ENCODE measurements around the gene TMEM247.

Gene TMEM247

DNA sequence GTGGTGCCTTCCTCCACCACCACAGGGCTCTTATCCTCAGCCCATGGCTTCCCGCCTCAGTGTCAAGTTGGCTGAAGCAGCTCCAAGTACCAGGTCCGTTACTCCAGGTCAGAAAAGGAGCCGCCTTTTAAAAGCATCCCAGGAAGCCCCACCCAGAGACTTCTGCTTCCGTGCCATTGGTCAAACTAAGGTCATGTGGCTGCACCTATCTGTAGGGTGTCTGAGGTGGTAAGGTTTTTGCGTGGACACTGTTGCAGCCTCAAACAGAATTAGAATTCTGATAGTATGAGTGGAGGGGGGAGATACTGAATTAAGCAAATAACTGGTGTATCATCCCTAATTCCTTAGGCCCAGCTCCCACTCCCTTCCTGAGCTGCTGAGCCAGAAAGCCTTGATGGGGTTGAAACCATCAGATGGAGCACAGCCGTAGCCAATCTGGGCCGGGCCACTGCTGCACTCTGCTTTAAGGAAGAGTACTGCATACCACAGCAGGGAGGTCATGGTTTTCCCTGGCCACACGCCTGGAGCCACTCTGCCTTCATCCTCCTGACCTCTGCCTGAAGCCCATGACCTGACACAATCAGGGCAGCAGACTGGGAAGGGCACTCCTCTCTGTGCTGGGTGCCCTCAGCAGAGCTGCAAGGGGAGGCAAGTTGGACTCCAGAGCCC, 8.4 kb downstream of the TMEM247 start:
- no peak for DNase-seq (ENCODE audit: extremely low read depth in 1 of 2, low read depth in 1 of 2)

DNA sequence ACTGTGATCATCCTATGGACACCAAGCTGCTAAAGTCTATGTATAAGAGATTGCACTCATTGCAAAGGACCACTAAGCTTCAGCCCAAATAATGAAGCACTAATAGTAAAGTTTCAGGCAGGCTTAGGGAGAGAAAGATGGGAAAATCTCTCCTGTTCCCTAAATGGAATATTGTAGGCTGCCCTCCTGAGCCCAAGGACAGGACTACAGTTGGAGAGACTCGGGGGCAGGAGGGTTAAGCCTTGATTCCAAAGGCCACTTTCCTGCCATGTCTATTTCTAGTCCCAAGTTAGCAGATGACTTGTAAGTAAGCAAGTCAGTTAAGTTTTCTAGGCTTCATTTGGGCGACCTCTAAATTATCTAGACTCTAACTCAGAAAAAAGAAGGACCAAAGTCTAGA, 9.0 kb downstream of the TMEM247 start:
- no peak for DNase-seq (ENCODE audit: extremely low read depth in 1 of 2, low read depth in 1 of 2)

- DNase-seq (ENCODE audit: extremely low read depth in 1 of 2, low read depth in 1 of 2) = no peak
Observed at GRCh38 chr2:46489423-46490174, 10.2 kb downstream of the TMEM247 start.

DNA sequence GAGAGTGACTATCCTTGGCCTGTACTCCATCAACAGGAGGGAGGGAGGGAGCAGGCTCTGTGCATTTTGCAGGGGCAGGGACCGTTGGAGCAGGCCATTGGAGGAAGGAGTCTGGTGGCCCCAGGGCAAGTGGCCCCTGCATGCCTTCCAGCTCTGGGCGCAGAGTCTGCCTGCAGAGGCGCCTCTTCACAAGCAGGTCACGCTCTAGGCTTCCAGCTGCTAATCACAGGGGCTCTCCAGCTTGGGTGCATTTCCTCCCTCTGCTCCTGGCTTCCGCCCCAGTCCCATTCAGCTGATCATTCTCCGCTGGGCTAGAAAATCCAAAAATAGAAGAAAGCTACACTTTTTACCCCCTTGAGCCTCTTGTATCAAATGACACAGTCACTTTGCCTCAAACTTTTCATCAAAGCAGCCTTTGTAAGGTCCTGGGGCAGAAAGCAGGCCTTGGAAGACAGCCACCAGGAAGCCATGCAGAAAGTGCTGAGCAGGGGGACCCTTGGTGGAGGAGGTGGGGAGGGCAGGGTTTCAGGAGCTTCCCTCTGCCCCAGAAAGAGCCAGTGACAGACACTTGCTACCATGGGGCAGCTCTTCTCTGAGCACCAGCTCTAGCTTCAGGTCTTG, 11.3 kb downstream of the TMEM247 start:
- no peak for DNase-seq (ENCODE audit: extremely low read depth in 1 of 2, low read depth in 1 of 2)

GRCh38 chr2:46492301-46492700, 12.9 kb downstream of the TMEM247 start:
- no peak for DNase-seq (ENCODE audit: extremely low read depth in 1 of 2, low read depth in 1 of 2)

DNA sequence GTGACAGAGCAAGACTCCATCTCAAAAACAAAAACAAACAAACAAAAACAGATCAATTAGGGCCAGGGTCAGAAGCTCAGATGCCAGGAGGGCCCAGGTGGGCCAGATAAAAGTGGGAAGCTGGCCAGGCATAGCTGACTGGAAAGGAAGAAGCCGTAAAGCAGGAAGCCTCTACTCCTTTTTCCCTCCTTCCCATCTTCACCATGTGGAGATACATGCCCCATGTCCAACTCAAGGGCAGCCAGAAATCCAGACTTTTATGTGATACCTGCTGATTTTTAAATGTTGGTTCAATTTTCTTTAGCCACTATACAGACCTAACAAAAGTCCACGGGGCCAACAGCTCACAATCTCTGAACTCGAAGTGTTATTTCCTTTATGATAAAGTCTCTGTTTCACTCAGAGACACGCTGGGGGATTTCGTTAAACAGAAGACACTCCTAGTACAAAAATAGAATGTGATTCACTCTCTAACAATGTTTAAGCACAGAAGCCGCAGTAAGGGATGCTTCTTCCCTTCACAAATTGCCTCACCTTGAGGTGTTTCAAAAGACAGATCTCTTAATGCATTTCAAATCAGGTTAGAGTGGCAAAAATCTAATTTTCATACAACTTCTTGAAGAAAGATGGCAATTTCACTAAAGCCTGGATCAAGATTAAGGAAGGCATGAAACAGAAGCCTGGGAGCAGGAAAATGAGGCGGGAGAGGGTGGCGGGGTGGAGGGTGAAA, 14.0 kb downstream of the TMEM247 start:
- DNase-seq (ENCODE audit: extremely low read depth in 1 of 2, low read depth in 1 of 2) = no peak

DNA sequence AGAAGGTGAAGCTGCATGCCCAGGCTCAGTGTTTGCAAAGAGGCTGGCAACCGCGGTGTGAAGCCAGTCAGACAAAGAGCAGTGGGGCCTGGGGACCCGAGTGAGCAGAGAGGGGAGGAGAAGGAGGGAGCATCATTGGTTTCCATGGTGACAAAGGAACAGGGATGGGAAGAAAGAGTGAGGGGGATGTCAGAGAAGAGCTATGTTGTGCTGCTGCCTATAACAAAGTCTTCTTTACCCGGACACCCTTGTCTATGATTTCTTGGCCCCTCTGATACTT, 14.5 kb downstream of the TMEM247 start:
- DNase-seq (ENCODE audit: extremely low read depth in 1 of 2, low read depth in 1 of 2) = no peak

GRCh38 chr2:46494596-46494995, 15.2 kb downstream of the TMEM247 start:
- DNase-seq (ENCODE audit: extremely low read depth in 1 of 2, low read depth in 1 of 2) = no peak

GRCh38 chr2:46495231-46496030, 16.1 kb downstream of the TMEM247 start:
- DNase-seq (ENCODE audit: extremely low read depth in 1 of 2, low read depth in 1 of 2) = no peak

- no peak for DNase-seq (ENCODE audit: extremely low read depth in 1 of 2, low read depth in 1 of 2)
Observed at GRCh38 chr2:46497766-46498165, 18.4 kb downstream of the TMEM247 start.

GRCh38 chr2:46498681-46499080, 19.3 kb downstream of the TMEM247 start:
- DNase-seq (ENCODE audit: extremely low read depth in 1 of 2, low read depth in 1 of 2) = no peak

DNA sequence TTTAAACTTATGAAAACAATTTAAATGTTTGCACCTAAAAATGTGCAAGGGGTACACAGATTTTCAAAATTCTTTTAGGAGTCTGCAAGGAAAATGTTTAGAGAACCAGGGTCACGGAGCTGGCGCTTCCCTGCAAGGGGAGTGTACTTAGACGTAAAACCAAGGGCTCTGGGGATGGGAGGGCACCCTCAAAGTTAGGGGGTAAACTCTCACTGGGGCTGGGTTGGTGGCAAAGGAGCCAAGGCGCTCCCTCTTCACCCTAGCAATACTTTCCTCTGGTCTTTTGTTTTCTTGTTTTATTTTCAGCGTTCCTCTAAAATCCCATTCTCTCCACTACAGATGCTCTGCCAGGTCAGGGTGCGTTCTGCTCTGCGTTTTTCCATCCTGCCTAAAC, 20.0 kb downstream of the TMEM247 start:
- no peak for DNase-seq (ENCODE audit: extremely low read depth in 1 of 2, low read depth in 1 of 2)

DNA sequence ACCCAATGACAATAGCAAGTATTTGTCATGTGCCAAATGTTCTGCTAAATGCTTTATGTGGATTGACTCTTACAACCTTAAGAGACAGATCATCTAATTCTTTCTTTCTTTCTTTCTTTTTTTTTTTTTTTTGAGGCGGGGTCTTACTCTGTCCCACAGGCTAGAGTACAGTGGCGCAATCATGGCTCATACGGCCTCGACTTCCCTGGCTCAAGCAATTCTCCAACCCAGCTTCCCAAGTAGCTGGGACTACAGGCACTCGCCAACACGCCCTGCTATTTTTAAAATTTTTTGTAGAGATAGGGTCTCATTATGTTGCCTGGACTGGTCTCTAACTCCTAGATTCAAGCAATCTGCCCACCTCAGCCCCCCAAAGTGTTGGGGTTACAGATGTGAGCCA, 21.4 kb downstream of the TMEM247 start:
- no peak for DNase-seq (ENCODE audit: extremely low read depth in 1 of 2, low read depth in 1 of 2)

- DNase-seq (ENCODE audit: extremely low read depth in 1 of 2, low read depth in 1 of 2) = no peak
Observed at GRCh38 chr2:46502291-46502885, 23.0 kb downstream of the TMEM247 start.

GRCh38 chr2:46503686-46504085, 24.3 kb downstream of the TMEM247 start:
- DNase-seq (ENCODE audit: extremely low read depth in 1 of 2, low read depth in 1 of 2) = no peak

DNA sequence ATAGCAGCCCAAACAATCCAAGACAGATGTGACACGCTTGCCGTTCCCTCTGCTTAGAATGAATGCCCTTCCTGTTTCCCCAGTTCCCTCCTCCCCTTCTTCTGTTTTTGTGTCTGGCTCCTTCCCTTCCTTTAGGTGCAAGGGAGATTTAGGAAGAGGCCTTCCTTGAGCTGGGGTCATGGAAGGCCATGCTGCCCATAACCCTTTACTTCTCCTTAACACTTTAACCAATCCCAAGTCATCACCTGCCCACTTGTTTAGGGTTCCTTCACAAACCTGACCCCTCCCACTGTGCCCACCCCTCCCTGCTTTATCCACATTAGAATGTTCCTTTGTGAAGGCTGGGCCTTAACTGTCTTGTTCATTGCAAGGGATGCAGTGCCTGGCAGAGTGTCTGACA, 24.9 kb downstream of the TMEM247 start:
- no peak for DNase-seq (ENCODE audit: extremely low read depth in 1 of 2, low read depth in 1 of 2)

- DNase-seq (ENCODE audit: extremely low read depth in 1 of 2, low read depth in 1 of 2) = no peak
Observed at GRCh38 chr2:46504685-46505471, 25.5 kb downstream of the TMEM247 start.

DNA sequence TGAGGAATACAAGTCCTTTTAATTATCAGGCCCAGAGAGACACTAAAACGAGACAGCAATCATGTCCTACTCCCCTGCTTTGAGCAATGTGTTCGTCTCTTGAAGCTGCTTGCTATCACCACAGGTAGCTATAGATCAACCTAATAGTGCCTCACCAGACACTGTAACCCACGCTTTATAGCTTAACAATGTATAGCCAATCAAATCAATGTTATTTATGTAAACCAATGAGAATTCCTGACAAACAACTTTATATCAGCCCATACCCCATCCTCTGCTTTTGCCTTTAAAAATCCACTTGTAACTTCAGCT, 26.1 kb downstream of the TMEM247 start:
- no peak for DNase-seq (ENCODE audit: extremely low read depth in 1 of 2, low read depth in 1 of 2)

- DNase-seq (ENCODE audit: extremely low read depth in 1 of 2, low read depth in 1 of 2) = no peak
Observed at GRCh38 chr2:46506131-46506706, 26.9 kb downstream of the TMEM247 start.

- no peak for DNase-seq (ENCODE audit: extremely low read depth in 1 of 2, low read depth in 1 of 2)
Observed at GRCh38 chr2:46508312-46508711, 28.9 kb downstream of the TMEM247 start.
